ENCODE measurements around the gene DHX8.

Gene DHX8

DNA sequence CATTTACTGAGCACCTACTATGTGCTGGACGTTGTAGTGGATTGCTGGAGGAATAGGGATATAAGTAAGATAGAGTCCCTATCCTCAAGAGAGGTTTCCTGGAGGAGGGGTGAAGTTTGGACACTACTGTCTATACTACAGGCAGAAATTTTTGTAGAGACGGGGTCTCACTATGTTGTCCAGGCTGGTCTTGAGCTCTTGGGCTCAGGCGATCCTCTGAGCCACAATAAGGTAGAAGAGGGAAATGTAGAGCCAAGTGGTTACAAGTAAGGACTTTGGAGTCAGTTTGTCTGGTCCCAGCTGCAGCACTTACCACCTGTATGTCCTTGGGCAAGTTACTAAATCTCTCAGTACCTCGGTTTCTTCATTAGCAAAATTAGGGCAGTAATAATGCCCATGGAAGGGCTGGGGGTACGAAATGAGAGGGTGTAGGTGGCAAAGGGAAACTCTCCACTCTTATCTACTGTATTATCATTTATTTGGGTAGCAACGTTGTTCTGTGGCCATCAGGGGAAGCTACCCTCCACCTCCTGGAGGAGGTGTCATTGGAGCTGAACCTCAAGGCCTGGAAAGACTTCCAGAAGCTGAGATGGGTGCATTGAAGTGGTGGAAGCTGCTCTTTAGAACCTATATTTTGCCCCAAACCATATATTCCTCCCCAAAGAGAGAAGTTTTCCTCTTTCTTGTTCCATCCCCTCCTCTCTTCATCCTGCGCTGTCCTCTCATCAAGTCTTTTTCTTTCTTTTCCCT is 34.9 kb upstream of the DHX8 start:
- TF ChIP-seq POLR2AphosphoS5 (IDR thresholded peaks at IDR 0.05; ENCODE audit: low read depth, low read length) (no peak), FOXP2 (optimal IDR thresholded peaks at IDR 0.05; ENCODE audit: borderline replicate concordance, extremely low read depth, extremely low read length, insufficient read depth) (no peak), SIN3A (IDR thresholded peaks at IDR 0.05; ENCODE audit: borderline replicate concordance, insufficient read depth, low read length) (no peak), TAF1 (IDR thresholded peaks at IDR 0.05; ENCODE audit: borderline replicate concordance, insufficient read depth, low read length) (no peak)
- TF ChIP-seq, protein P1, sequence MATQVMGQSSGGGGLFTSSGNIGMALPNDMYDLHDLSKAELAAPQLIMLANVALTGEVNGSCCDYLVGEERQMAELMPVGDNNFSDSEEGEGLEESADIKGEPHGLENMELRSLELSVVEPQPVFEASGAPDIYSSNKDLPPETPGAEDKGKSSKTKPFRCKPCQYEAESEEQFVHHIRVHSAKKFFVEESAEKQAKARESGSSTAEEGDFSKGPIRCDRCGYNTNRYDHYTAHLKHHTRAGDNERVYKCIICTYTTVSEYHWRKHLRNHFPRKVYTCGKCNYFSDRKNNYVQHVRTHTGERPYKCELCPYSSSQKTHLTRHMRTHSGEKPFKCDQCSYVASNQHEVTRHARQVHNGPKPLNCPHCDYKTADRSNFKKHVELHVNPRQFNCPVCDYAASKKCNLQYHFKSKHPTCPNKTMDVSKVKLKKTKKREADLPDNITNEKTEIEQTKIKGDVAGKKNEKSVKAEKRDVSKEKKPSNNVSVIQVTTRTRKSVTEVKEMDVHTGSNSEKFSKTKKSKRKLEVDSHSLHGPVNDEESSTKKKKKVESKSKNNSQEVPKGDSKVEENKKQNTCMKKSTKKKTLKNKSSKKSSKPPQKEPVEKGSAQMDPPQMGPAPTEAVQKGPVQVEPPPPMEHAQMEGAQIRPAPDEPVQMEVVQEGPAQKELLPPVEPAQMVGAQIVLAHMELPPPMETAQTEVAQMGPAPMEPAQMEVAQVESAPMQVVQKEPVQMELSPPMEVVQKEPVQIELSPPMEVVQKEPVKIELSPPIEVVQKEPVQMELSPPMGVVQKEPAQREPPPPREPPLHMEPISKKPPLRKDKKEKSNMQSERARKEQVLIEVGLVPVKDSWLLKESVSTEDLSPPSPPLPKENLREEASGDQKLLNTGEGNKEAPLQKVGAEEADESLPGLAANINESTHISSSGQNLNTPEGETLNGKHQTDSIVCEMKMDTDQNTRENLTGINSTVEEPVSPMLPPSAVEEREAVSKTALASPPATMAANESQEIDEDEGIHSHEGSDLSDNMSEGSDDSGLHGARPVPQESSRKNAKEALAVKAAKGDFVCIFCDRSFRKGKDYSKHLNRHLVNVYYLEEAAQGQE (IDR thresholded peaks at IDR 0.05; ENCODE audit: insufficient read depth in 1 of 2, low read depth in 2 of 2, low read length in 2 of 2), result no peak

DNA sequence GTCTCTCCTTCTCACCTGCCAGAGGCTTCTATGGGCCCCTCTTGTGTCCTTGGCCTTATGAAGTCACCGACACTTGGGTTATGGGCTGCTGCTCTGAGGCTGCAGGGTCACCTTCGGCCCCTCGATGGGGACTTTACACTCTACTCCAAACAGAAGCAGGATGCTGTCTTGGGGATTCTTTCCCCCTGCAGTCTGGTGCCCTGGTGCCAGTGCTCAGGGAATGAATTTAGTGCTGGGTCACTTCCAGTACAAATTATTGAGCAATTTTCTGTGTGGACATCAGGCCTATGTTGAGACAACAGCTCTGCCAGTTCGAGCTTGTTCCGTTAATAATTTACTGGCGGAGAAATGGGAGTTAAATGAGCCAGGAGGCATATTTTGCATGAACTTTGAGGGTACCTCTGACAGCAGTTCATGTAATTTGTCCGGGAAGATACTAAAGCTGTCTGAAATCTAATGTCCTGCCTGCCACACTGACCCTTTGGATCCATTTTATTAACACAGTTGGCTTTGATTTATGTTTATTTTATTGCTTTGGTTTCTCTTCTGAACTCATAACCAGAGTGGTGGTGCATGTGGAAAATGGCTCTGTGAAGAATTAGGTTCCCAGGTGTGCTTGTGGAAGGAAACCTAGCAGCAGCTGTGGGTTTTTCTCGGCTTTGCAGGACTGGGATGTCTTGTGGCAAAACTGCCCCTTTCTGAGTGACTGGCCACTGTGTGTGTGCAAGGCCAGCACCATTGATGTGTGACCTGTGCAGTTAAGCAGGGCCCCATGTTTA is 34.1 kb upstream of the DHX8 start:
- no peak for TF ChIP-seq FOXP2 (optimal IDR thresholded peaks at IDR 0.05; ENCODE audit: borderline replicate concordance, extremely low read depth, extremely low read length, insufficient read depth)
- no peak for TF ChIP-seq SIN3A (IDR thresholded peaks at IDR 0.05; ENCODE audit: borderline replicate concordance, insufficient read depth, low read length)
- TF ChIP-seq, protein P1 (IDR thresholded peaks at IDR 0.05; ENCODE audit: insufficient read depth in 1 of 2, low read depth in 2 of 2, low read length in 2 of 2), result no peak
- TF ChIP-seq TAF1 (IDR thresholded peaks at IDR 0.05; ENCODE audit: borderline replicate concordance, insufficient read depth, low read length), result no peak
- TF ChIP-seq POLR2AphosphoS5 (IDR thresholded peaks at IDR 0.05; ENCODE audit: low read depth, low read length), result no peak

DNA sequence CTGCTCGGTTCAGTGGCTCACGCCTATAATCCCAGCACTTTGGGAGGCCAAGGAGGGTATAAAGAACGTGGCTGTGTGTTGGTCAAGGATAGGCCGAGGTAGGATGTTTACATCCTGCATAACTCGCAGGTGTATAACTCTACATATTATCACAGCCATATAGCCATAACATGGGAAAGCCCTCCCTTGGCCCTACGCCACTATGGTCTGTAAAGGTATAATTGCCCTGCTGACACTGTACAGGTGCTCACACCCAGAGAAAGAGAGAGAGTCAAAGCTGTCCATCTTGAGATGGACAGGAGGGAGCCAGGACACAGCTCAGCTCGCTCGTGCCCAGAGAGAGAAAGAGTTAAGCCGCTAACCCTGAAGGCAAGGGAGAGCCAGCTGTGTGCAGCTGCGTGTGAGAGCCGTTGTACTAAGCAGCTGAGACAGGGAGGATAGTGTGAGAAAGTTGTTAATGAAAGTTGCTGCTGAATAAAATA is 30.4 kb upstream of the DHX8 start:
- TF ChIP-seq POLR2AphosphoS5 (IDR thresholded peaks at IDR 0.05; ENCODE audit: low read depth, low read length), result no peak
- no peak for TF ChIP-seq TAF1 (IDR thresholded peaks at IDR 0.05; ENCODE audit: borderline replicate concordance, insufficient read depth, low read length)
- TF ChIP-seq, protein P1 (IDR thresholded peaks at IDR 0.05; ENCODE audit: insufficient read depth in 1 of 2, low read depth in 2 of 2, low read length in 2 of 2), result no peak
- no peak for TF ChIP-seq SIN3A (IDR thresholded peaks at IDR 0.05; ENCODE audit: borderline replicate concordance, insufficient read depth, low read length)
- TF ChIP-seq FOXP2 (optimal IDR thresholded peaks at IDR 0.05; ENCODE audit: borderline replicate concordance, extremely low read depth, extremely low read length, insufficient read depth), result no peak

DNA sequence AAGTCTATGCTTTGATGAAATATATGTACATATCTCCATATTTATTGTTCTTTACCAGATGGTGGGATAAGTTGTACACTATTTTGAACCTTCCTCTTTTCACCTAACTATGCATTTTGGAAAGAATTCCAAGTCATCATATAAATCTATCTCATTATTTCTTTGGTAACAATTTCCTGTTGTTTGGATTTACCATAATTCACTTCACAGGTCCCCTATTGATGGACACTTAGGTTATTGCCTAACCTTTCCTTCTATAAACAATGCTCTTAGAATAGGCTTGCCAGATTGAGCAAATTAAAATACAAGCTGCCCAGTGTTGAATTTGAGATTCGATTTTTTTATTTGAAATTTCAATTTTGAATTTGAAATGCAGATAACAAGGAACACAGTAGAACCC is 28.9 kb upstream of the DHX8 start:
- TF ChIP-seq POLR2AphosphoS5 (IDR thresholded peaks at IDR 0.05; ENCODE audit: low read depth, low read length) (no peak), FOXP2 (optimal IDR thresholded peaks at IDR 0.05; ENCODE audit: borderline replicate concordance, extremely low read depth, extremely low read length, insufficient read depth) (no peak), SIN3A (IDR thresholded peaks at IDR 0.05; ENCODE audit: borderline replicate concordance, insufficient read depth, low read length) (no peak), TAF1 (IDR thresholded peaks at IDR 0.05; ENCODE audit: borderline replicate concordance, insufficient read depth, low read length) (no peak)
- TF ChIP-seq, protein P1 (IDR thresholded peaks at IDR 0.05; ENCODE audit: insufficient read depth in 1 of 2, low read depth in 2 of 2, low read length in 2 of 2), result no peak

Data from PFSK-1 (cell line).